Endothelial cell of hepatic sinusoid (primary cell): ENCODE data around the gene TMPRSS3.
"Not testable (repeated sequence)": the region's sequence is repeated elsewhere in the genome, so short reads cannot be mapped to it uniquely, and the experiment has no call there.

Experiments used
- in situ Hi-C: cut with HindIII; loops from 2 replicates; pipeline ENCODE4 v1.10.0; 2017; ENCODE audit warnings: low sequenced_read_pairs

The TMPRSS3 gene

GRCh38 chr21:42411197-42411869 lies 15.5 kb upstream of the TMPRSS3 start:
- in situ Hi-C loops: no loop called here

- in situ Hi-C loops: no loop called here
Observed at GRCh38 chr21:42409366-42409765, 13.5 kb upstream of the TMPRSS3 start.

DNA sequence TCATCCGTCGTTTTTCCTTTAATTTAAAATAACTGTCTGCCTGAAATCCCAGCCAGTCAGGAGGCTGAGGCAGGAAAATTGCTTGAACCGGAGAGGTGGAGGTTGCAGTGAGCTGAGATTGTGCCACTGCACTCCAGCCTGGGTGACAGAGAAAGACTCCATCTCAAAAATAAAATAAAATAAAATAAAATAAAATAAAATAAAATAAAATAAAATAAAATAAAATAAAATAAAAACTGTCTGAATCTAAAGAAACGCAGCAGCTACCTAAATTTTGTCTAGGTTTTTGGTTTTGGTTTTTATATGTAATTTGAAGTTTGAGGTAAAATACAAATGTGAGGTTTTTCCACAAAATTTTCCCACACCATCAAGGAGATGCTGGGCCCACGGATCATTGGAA lies 12.9 kb upstream of the TMPRSS3 start:
- in situ Hi-C loops: not testable (repeated sequence)

- in situ Hi-C loops: no loop called here
Observed at GRCh38 chr21:42407476-42407875, 11.6 kb upstream of the TMPRSS3 start.

- in situ Hi-C loops: no loop called here
Observed at GRCh38 chr21:42406866-42407265, 11.0 kb upstream of the TMPRSS3 start.

DNA sequence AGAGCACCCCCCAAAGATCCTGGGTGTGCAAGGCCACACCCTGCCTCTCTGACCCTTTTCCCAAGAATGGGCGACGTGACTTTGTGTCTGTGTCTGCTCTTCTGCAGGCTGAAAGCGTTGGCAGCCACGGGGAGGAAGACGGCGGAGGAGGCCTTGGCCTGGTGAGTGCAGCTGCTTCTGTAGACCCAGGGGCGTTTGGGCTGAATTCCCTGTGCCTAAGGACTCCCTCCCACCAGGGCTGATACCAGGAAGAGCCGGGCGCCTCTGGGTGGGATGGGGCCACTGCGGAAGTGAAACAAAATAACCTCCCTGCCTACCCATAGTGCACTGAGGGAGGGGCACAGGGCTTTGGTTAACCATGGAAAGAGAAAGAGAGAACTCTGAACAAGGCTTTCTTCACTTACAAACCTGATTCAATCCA lies 10.4 kb upstream of the TMPRSS3 start:
- in situ Hi-C loops: no loop called here

DNA sequence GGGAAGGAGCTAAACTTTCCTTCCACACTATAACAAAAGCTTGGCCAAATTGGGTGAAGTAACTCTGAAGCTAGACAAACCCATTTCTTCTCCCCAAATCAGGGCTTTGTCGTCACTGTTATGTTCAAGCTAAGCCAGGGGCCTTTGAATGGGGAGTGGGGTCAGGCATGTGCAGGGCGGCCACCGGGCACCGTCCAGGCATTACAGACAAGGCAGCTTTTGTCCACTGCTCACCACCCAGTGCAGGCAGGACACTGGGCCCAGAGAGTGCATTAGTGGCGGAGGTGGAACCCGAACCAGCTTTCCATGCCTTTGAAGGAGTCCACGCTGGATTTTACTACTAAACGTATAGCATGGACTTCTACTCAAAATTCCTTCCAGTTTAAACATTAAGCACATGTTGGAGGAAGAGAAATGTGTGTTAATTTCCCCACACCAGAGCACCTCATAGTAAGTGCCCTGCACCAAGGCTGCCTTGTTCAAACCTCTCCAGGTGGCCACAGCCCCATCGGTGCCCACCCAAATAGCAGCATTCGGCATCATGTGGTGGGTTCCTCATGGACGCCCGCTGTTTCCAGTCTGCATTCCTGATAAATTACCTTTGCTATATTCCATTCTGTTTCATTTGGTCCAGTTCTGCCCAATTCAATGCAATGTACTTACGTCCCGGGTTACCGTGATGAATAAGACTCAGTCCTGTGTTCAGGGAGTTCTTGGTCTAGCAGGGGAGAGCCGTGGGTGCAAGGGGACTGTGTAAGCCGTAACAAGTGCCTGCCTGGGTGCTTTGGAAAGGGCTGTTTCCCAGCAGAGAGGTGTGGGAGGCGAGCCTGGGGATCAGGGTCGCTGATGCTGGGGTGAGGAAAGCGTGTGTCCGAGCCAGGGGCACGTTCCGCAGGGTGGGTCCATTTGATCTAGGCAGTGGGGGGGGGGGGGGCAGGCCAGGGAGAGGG lies 9.5 kb upstream of the TMPRSS3 start:
- in situ Hi-C loops: no loop called here

GRCh38 chr21:42404539-42404938 lies 8.7 kb upstream of the TMPRSS3 start:
- in situ Hi-C loops: no loop called here

DNA sequence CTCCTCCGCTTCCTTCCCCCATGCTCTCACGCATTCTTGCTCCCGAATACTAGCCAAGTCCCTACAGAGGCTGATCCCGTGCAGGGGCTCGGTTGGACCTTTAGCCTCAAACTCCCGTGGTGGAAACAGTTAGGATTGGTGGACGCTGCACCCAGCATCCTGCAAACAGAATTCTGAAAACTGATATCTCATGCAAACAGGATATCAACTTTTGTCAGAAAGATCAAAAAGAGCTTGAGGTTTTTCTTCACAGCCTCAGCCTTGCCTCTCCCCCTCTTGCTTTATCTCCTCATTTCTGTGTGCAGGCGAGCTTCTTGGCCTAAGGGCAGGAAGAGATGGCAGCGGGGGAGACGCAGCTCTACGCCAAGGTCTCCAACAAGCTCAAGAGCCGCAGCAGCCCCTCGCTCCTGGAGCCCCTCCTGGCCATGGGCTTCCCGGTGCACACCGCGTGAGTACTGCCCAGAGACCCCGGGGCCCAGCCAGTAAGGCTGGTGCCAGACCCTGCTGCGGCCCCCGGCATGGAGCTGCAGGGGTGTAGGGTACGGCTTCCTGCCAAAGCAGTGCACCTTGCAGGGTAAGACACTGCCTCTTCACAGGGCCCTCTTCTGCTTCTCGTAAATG lies 7.9 kb upstream of the TMPRSS3 start, which contains the start of gene UBASH3A:
Gene UBASH3A (plus strand): TSS at position 292 of the 621 bp plus-strand sequence. CDS start 44 bp downstream, at position 336.
- in situ Hi-C loops: no loop called here

- in situ Hi-C loops: no loop called here
Observed at GRCh38 chr21:42401820-42402251, 6.0 kb upstream of the TMPRSS3 start.

DNA sequence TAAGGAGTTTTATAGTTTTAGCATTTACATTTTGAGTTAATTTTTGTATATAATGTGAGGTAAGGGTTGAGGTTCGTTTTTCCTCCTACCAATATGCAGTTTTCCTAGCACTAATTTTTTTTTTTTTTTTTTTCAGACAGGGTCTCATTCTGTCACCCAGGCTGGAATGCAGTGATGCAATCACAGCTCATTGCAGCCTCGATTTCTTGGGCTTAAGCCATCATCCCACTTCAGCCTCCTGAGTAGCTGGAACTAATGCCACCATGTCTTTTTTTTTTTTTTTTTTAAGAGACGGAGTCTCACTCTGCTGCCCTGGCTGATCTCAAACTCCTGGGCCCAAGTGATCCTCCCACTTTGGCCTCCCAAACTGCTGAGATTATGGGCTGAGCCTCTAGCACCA lies 5.3 kb upstream of the TMPRSS3 start:
- in situ Hi-C loops: no loop called here

DNA sequence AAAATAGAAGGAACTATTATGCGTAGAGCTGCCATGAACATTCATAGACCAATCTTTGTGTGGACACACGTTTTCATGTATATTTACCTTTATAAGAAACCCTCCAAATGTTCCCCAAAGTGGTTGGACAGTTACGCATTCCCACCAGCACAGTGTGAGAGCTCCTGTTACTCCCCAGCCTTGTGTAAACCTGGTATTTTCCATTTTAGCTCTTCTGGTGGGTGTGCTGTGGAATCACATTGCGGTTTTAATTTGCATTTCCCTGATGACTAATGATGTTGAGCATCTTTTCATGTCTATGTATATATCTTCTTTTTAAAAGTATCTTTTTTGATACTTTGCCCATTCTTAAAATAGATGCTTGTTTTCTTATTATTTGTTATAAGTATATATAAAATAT lies 4.7 kb upstream of the TMPRSS3 start:
- in situ Hi-C loops: no loop called here

GRCh38 chr21:42398436-42399028 lies 2.7 kb upstream of the TMPRSS3 start:
- in situ Hi-C loops: no loop called here

DNA sequence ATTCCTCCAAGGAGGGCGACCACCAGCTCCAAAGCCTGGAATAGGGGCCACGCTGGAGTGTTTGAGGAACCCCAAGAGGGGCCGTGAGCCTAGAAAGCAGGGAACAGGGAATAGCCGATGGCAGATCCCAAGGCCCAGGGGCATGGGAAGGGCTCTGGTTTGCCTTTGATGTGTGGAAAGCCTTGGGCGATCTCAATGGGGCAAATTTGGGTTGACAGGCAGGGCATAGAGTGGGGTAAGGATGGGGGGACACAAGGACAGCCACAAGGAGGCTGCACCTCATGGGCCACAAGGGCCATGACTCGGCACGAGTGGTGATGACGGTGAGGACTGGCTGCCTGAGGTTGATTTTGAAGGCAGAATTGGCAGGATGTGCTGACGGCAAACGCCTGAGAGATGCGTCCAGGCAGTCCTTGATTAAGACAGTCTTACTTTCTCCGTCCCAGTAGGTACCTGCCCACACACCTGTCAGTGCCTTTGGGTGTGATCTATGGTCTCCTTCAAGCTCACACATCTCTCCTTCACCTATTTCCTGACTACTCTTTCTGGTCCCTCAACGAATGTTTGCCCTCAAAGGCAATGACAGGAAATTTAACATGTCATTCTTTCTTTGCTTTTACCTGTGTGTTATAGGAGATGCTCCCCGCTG lies 2.0 kb upstream of the TMPRSS3 start:
- in situ Hi-C loops: no loop called here

- in situ Hi-C loops: no loop called here
Observed at GRCh38 chr21:42396799-42397745, 1.2 kb upstream of the TMPRSS3 start.

DNA sequence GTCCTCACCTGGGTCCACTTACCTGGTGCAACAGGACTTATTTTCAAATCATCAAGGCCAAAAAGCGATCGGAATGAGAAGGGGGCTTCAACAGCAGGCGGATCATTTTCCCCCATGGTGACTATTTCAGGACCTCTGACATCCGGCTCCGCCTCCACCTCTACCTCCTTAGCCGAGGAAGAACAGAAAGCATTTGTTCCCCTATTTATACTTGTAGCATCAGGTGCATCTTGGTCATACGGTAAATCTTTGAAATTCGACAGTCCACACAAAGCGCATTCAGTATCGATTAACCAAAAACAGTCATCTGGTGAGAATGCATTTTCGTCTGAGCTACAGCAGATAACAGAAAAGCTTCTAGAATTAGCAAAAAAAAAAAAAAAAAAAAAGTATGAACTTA lies 550 bp downstream of the TMPRSS3 start:
- in situ Hi-C loops: no loop called here

DNA sequence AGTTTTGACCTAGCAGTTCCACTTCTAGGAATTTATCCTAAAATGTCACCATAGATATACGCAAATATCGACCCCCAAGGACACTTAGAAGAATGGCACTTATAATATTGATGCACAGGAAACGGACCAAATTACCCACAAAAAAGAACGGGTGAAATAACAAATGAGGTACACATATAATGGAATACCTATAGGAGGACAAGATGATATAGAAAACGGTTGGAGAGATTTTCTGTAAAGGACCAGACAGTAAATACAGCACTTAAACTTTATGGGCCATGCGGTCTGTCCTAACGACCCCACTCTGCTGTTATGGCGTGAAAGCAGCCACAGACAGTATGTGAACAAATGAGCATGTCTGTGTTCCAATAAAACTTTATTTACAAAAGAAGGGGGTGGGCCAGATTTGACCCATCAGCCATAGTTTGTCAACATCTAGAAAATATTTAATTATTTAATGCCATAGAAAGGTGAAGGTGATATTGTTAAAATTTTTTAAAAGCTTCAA lies 2.4 kb downstream of the TMPRSS3 start:
- in situ Hi-C loops: no loop called here

- in situ Hi-C loops: no loop called here
Observed at GRCh38 chr21:42392731-42393442, 3.0 kb downstream of the TMPRSS3 start.

DNA sequence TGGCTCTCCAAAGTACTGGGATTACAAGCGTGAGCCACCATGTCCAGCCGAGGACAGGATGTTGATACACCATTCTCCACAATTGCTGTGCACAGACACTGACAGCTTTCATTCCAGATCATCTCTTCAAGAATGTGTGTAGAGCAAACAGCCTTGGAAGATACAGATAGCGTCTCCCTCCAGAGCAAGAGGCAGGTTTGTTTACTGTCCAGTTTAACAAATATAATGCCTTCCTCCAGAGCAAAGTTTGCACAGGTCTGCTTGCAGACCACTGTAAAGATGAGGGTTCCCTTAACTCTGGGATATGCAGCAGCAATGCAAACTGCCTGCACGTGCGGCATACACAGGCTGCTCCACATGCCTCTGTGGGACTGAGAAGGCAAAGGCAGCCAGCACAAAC lies 4.6 kb downstream of the TMPRSS3 start:
- in situ Hi-C loops: no loop called here
